ENCODE measurements around the gene DOCK2.

DNA sequence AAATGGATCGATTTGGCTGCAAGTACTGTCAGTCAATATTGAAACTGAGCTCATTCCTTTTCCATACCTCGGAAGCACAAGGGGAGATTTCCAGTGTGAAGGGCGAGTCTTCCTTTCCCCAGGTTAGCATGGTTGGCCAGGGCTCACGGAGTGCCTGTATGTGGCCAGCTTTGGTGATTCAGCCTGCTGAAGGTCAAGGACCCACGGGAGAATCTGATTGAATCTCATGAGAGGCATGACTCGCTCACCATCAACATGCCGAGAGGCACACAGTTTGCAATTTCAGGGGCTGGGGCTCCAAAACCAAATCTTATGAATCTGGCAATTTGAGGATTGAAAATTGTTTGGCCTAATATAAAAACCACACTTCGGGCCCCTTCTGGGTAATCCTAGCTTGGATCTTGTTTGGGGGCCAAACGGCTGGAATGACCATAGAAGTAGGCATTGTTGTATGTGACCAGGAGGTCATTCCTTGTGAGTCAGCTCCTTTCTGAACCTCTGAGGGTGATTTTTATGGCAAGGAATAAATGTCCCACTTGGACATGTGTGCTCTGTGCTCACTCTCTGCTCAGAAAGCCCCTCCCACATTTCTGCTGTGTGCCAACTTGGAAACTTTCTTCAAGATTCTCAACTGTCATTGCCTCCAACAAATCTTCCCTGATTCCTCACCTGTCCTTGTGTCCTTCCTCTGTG is 69.8 kb downstream of the DOCK2 start:
- TF ChIP-seq CTCF (IDR thresholded peaks at IDR 0.05; ENCODE audit: low read depth, low read length, poor library complexity, severe bottlenecking) (no peak), EZH2phosphoT487 (IDR thresholded peaks at IDR 0.05; ENCODE audit: borderline replicate concordance, low read length) (no peak)

Data from DOHH2 (cell line).